GM19025 (cell line): ENCODE measurements around the gene PDE10A.

Experiments used
- ATAC-seq: cut with Tn5 transposase; IDR thresholded peaks from one replicate; pipeline ENCODE4 v1.9.1; 2021; ENCODE audit warnings: mild to moderate bottlenecking, low read depth, moderate library complexity; ENCODE audit not compliant: unreplicated experiment

Gene PDE10A

DNA sequence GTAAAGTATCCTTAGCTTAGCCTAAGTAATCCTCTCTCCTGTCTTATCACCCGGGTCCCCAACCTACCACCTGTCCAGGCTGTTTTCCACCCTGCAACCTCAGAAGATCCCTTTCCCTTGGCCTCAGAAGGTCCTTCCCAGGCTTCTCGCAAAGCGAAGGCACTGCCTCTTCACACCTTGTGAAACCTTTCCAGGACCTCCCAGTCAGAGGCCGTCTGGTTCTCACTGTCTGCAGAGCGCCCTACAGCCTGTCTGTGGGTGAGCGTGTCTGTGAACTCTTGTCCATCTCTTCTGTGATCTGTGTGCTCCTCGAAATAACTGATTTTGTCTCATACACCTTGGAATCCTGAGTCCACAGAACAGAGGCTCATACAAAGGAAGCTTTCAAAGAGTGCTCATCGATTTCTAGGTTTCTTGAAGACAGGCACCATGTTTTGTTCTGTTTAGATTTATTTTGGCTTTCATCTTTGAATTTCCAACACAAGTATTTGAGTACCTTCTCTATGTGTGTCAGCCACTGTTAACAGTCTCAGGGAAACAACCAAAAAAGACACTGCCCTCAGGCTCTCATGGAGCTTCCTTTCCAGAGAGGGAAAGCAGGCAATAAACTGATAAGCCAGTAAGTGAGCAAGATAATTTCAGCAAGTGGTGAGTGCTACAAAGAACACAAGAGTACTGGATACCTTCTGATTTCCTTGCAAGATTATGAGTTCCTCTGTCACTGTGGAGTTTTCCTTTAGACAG is 6.3 kb downstream of the PDE10A start:
- no peak for ATAC-seq

DNA sequence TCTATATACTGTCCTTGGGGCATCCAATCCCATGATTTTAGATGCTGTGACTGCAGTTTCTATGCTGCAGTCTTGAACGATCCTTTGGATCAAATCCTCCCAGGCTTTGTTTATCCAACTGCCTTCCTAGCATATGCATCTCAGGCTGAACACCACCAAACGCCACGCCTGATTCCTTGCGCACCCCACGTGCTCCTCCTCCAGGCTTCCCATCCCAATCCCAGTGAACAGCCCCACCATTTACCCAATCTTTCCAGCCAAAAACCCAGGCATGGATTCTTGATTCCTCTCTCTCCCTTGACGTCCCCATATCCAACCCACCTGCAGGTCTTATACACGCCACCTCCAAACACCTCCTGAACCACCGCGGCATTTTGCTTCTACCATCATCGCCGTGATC is 7.8 kb downstream of the PDE10A start:
- no peak for ATAC-seq

DNA sequence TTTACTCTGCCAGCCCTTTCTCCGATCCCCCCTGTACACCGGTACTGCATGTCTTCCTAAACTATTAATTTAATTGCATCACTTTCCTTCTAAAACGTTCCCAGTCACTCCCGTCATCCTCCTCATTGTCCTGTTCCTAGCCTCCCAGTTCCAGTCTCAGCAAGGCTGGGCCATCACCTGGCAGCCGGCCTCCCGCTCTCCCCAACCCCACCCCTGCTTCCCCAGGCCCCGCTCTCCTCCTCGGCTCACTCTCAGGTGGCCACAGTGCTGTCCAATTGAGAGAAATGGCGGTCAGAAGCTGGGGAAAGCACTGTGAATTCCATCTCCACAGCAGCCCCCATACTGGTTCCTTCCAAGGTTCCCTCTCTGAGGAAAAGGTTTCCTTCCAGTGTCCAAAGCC is 8.9 kb downstream of the PDE10A start:
- no peak for ATAC-seq

DNA sequence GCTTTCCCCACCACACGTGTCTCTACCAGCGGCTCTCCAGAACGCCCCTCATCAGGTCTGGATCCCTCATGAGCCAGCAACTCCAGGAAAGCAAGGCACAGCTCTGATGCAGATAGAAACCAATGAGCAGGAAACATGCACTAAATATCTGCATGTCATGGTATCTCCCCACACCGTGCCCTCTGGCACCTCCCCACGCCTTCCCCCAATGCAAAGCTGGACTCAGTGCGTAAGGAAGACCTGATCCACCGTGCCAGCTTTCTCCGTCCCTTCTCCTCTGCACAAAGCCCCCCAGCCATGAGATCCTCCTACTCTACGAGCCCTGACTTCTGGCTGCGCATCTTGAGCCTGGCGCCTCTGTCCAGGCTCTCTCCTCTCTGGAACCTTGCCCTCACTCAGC is 9.4 kb downstream of the PDE10A start:
- no peak for ATAC-seq

DNA sequence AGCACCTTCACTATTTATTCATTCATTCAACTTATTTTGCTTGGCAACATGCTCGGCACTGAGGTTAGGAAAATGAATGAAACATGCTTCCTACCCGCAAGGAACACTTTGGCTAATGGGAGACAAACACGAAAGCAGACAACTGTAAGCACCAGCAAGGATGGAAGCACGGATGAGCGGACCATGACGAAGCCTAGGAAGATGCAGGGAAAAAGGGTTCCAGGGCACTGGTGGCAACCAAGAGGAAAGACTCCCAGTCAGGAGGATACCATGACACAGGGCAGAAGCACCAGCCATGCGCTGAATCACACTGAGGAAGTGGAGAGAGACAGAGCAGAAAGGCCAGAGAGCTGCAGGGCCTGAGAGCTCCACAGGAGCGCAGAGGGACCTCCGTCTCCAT is 9.8 kb downstream of the PDE10A start:
- no peak for ATAC-seq

DNA sequence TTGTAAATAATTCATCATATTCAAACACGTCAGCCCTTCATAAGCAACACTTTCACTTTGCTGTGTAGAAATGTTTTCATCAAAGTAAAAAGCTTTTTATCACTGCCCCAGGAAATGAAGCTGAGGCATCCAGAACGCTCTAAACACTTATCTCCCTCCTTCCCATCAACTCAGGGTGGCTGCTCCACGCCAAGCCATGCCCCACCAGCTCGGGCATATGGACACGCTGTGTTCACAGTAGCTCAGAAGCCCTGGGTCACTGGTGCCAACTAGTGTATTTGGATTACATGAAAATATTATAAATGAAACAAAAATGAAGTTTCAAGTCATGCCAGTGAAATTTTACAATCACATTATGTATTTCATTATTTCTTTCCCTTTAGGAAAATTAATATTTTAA is 10.3 kb downstream of the PDE10A start:
- no peak for ATAC-seq

DNA sequence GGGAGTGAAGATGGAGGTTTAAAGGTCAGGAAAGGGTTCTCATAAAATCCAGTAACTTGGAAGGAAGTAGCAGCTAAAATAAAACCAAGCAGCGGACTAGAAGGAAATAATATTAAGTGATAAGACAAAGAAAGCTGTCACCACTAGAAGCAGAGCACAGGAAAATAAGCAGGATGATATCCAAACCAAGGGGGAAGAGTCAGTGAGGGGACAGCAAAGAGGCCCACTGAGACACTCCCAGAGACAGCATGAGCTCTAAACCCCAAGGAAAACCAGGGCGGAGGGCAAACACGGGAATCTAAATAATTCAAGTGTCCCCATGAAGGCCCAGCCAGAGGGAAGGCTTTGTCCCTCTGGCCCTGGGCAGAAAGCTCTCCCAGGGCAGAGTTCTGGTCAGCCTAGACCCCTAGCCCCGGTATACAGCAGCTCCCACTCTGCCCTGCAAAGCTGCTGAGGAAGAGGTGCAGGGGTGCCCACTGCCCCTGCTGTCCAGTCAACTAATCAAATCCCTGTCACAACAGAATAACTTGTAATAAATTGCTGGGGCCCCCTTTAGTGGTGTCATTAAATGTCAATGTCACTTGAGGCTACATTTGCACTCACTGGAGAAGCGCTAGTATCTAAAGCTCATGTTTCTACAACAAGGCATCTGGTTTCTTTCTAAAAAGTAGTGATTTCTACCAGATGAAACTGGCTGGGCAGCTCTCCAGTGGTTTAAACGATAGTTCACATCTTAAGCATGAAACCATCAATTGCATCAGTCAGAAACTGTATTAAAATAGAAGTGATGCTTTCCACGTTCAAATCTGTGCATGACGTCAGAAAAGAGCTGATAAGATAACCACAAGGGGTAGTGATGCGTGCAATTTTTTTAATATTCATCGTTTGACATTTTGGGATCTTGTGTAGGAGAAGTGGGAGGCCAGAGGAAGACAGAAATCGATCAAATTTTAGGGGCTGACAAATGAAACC is 13.6 kb downstream of the PDE10A start:
- no peak for ATAC-seq

DNA sequence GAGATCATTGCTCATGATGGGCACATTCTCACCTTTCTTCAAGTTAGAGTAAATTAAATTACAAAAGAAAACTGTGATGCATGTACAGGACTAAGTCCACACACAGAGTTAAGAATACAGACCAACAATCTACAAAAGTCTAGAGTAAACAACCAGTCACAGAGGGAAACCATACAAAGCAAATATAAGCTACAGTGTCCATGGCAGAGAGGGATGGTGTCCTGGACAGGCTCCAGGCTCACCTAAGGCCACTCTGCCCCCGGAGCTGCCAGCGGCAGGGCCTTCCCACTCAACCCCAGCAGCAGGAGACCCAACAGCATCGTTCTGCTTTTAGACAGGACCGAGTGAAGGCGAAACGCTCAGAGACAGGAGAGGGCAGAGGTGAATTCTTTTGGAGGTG is 16.0 kb downstream of the PDE10A start:
- no peak for ATAC-seq

DNA sequence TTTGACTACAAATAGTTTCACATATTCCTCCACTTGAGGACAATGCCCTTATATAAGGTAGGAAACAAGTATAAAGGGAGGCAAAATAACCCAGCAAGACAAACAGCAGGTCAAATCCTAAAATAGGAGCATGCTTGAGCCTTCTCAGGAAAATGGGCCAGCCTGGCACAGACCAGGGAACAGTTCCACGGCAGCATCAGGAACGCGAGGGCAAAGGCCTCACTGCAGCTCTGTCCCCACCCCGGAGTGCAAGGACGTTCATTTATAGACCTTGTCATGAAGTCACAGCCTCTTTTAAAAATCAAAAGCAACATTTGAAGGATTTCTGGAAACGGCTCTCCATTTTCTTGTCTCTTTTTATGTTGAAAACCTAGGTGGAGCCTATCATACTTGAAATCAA is 17.1 kb downstream of the PDE10A start:
- no peak for ATAC-seq

DNA sequence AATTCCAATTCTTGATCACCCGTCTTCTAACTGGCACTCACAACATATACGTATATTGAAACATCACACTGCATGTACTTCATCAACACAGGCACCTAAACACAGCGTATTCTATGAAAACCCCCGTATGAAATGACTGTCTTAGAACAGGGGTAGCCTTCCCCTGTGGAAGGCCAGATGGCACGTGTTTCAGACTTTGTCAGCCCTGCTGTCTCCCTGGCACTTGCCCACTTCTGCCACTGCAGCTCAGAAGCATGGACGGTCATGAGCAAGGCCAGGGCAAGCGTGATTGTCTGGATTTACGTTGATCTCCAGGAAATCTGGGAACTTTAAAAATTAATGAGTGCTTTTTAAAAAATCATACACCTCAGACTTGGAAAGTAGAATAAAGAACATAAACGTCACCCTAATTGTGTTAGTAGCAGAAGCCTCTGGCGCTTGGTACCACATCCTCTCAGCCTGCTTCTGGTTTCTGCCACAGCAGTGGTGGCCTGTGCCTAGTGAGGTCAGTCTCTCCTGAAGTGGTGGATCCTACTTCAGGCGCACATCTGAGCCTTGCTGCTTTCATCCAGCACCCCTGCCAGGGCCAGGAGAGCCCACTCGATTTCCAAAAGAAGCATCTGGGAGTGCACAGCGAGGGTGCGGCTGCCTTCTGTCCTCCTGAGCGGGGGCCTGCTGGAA is 18.3 kb downstream of the PDE10A start:
- ATAC-seq = no peak

DNA sequence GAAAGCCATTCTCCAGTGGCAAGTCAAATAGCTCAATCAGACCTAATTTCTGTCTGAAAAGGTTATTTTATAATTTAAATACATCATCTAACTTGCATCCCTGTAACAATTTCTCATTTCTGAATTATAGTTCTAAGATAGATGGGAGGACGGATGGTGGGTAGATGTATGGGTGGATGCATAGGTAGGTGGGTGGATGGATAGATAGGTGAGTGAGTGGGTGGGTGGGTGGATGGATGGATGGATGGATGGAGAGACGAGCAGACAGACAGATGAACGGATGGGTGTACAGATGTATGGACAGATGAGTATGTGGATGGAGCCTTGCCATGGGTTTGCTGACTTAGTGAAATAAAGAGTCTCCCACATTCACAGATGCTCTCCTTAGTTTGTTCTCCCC is 20.0 kb downstream of the PDE10A start:
- ATAC-seq = no peak

DNA sequence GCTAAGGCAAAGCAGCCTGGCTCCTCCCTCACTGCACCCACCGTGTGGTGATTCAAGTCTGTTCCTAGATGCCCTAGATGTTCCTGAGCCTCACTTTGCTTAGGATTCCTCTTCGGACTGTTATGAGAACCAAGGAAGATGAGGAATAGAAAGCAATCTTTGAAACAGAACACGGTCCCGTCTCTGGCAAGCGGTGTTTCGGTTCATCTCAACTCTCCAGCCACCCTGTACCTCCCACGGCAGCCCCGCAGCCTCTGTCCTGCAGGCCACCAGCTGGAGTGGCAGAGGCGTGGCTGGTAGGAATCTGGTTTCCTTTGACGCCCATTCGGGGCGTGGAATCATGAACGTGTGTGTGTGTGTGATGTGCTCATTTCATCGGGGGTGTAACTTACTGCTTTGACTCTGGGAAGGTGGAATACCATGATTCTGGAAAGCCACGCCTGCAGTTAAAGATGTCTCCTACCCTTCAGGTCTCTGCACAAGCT is 21.3 kb downstream of the PDE10A start:
- no peak for ATAC-seq

DNA sequence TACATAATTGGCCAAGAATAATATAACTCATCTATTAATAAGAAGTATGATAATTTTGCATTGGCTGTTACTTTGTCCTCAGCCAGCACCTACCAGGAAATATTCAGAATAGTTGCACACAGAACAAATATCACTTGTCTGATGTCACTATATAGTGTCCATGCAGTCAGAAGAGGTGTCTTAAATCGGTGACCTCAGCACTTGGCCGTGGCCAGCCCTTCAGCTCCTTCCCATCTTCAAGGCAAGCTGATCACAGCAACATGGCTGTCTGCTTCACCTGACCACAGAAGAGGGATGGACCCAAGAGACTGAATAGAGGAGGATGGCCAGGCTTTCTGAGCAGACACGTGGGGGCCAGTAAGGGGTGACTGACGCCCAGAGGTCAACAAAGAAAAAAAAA is 22.2 kb downstream of the PDE10A start:
- no peak for ATAC-seq

DNA sequence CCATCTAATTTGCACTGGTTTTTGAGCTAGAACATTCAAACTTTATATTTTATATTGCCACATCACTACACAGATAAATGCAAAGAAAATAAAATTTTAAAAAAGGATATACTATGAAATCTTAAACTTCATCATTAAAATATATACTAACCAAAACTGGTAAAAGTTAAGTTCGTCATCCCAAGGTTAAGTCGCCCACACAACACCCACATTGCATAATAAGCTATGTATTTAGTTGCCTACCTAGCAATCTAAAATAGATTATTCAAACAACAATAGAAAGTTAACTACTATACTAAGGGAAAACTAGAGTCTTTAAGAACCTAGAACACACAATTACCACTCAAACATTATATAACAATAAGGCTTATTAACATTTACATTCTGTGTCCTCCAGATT is 24.5 kb downstream of the PDE10A start:
- no peak for ATAC-seq

DNA sequence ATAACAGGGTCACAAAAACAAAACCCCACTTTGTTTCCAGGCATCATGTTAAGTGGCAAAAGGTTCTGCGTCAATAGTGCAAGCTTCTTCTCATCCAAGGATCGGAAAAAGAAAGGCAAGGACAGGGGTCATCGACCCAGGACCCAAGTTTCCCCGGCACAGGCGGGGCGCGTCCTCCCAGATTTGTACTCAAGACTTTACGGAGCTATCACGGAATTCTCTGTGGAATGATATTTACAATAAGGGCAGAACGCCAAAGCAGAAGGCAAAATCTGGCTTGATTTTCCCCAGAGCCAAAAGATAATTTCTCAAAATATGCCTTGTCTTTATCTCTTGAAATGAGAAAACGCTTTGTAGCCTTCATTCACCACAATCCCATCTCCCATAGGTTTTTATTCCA is 25.5 kb downstream of the PDE10A start:
- no peak for ATAC-seq

DNA sequence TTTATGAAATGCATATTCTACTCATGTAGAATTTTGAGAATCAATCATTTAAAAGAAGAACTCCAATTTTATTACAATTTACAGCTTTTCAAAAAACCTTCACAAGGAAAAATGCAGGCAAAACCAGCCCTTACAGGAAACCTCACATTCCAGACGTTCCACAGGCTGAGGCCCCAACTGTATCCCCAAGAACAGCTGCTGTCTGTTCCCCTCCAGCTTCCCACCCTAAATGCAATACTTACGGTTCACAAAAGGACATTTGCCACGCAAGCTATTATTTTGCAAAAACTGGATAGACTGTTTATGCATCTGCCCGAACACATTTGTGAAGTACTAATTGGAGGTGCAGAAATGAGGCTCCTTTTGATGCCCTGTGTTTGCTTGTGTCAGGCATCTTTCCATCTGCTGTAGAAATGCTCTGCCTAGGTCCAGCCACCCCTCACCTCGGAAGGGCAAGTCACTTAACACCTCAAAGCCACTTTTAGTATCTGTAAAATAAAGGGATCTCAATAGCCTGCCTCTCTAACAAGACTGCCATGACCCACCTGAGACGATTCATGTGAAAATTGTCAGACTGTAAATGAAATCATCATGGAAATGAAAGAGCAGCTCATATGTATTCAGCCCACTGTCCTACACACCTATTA is 26.5 kb downstream of the PDE10A start:
- ATAC-seq = no peak

DNA sequence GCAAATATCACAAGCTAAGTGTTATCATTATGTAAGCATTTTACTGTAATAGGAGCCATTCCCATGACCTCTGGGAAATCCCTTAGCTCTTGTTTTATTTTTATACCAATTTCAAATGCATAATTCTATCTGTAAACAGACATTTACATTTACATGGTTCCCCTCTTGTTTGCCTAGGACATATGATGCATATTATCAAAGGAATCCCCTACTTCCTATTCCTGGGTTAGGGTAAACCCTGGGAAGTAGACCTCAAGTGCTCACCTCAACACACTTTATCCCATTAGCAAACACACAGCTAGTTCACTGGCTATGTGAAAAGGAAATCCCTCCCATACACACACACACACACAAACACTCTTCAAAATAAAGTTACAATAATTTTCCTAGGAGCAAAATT is 27.1 kb downstream of the PDE10A start:
- no peak for ATAC-seq

DNA sequence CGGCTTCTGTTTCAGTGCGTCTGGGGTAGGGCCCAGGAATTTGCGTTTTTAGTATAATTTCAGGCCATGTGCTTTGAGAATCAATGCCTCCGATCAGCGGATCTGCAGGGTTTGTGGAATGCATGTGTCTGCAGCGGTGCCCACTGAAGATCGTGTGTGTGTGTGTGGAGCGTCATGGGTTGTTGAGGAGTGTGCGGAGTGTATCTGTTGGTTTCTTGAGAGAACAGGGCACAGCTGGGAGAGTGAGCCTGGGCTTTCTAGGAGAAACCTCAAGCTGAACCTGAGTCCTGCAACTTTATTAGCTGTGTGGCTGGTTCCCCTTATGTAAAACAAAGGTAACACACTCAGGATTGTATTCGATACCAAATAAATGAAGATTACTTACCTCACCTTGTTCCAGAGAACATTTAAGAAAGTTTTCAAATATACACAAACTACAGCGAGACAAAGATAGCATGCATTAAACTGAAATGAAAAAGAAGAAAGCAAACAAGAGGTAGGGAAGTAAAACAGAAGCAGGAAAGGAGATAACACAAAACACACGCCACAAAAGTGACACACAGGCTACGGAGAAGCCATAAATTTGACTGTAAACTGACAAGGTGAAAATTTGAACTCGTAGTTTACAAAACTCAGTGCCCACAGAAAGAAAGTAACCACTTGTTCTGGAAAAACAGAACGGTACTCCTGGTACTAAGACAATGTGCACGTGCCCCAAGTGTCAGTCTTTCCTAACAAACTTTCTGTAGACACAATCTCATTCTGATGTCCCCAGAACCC is 28.8 kb downstream of the PDE10A start:
- no peak for ATAC-seq

DNA sequence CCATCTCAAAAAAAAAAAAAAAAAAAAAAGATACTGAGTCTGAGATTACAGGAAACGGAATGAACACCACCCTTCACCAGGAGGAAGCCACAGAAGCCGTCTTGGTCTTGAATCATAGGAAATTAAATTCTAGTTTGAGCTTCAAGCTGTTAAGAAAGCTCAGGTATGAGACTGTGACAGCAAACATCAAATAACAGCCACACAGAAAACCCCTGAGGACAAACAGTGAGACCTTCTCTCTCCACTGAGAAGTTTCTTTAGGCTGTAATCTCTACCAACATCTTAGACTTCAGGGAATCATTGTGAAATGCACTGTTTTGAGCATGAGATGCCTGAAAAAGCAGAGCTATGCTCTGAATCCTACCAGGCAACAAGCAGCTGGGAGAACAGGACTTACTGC is 30.8 kb downstream of the PDE10A start:
- no peak for ATAC-seq

DNA sequence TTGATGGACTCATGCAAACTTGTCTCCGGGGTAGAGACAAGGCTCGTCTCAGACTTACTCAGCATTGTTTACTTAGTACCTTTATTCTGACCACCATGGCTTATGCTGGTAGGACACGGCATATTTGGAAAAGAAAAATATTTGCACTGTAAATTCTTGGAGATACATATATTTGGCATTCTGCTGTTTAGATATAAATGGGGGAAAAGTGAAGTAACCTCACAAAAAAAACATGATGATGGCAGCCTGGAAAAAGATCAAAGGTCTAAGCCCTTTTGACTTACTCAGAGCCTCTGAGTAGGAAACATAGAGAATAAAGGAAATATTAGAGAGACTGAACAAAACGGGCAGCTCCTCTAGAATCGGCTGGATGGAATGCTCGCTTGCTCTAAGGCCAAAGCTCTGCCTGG is 32.5 kb downstream of the PDE10A start:
- no peak for ATAC-seq
